ENCODE results near the gene FOXN3.
A peak's percentile ranks its signal among the peaks of the same experiment; 100 is the strongest.

FOXN3 gene

DNA sequence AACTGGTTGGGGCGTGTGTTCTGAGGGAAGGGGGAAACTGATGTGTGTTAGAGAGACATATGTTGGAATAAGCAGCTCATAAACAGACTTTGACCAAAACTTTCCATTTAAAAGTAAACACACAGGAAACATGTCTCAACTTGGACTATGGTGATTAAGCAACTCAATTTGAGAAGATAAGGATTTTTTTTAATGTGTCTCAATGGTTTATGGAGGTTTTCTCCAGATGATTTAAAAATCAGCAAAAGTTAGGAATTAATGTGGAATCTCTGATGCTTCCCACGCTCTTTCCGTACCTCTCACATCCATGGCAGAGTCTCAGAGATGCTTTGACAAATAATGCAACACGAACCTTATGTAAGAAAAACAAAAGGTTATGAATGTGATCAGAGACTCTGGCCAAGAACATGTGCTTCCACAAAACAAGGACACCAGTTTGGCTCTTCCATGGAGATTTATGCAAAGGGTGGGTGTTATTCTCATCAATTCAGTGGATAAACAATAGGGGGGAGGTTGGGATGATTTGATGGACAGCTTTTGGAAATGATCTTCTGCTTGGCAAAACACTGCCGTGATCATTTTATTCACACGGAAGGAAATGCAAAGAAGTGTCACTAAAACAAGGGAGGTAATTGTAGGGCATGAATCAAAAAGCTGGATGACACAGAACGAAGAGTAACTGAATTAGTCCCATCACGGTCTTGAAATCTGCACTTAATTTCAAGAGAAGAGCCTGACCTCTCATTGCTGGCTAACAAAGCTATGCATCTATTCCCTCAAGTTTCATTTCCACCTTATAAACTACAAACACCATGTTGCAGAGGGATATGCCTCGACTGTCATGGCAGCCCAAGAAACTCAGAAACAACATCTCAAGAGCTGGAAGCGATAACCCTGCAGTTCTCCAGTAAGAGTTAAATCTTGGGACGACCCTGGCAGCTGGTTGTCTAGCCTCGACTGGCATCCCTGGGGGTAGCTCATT is 76.5 kb downstream of the FOXN3 start:
- H3K36me3 ChIP-seq (ENCODE audit: control insufficient read depth in 1 of 2, insufficient read depth in 2 of 2, low read length in 2 of 2) = no peaks in the 10 kb centered on the region
- no peak overlapping the region for H3K4me3 ChIP-seq (ENCODE audit: low read depth in 1 of 2, low read length in 2 of 2)
- H3K27ac ChIP-seq (ENCODE audit: low read length) = no peak overlapping the region
- H3K27me3 ChIP-seq (ENCODE audit: low read depth, low read length) = no peaks in the 10 kb centered on the region
- no peaks in the 10 kb centered on the region for H3K9me3 ChIP-seq (ENCODE audit: control insufficient read depth in 1 of 2, low read length in 2 of 2)
- H3K4me1 ChIP-seq (ENCODE audit: control insufficient read depth in 1 of 2, insufficient read depth in 2 of 2, low read length in 2 of 2) = peaks cover 11 to 40% of the 10 kb centered on the region in 2 donors

- H3K36me3 ChIP-seq (ENCODE audit: control insufficient read depth in 1 of 2, insufficient read depth in 2 of 2, low read length in 2 of 2) = no peaks in the 10 kb centered on the region
- peak overlapping the region; percentile 39 for H3K27ac ChIP-seq (ENCODE audit: low read length)
- H3K27me3 ChIP-seq (ENCODE audit: low read depth, low read length) = no peaks in the 10 kb centered on the region
- no peak overlapping the region for H3K4me3 ChIP-seq (ENCODE audit: low read depth in 1 of 2, low read length in 2 of 2)
- no peaks in the 10 kb centered on the region for H3K9me3 ChIP-seq (ENCODE audit: control insufficient read depth in 1 of 2, low read length in 2 of 2)
- peaks cover 11 to 40% of the 10 kb centered on the region in 2 donors for H3K4me1 ChIP-seq (ENCODE audit: control insufficient read depth in 1 of 2, insufficient read depth in 2 of 2, low read length in 2 of 2)
These were observed 77.5 kb downstream of the FOXN3 start for GRCh38 chr14:89339579-89339978.

GRCh38 chr14:89339158-89339557 is 77.9 kb downstream of the FOXN3 start:
- Histone ChIP-seq H3K4me1 (ENCODE audit: control insufficient read depth in 1 of 2, insufficient read depth in 2 of 2, low read length in 2 of 2) (peaks cover 11 to 40% of the 10 kb centered on the region in 2 donors), H3K9me3 (ENCODE audit: control insufficient read depth in 1 of 2, low read length in 2 of 2) (no peaks in the 10 kb centered on the region), H3K36me3 (ENCODE audit: control insufficient read depth in 1 of 2, insufficient read depth in 2 of 2, low read length in 2 of 2) (no peaks in the 10 kb centered on the region), H3K27ac (ENCODE audit: low read length) (peak overlapping the region; percentile 39), H3K27me3 (ENCODE audit: low read depth, low read length) (no peaks in the 10 kb centered on the region), H3K4me3 (ENCODE audit: low read depth in 1 of 2, low read length in 2 of 2) (no peak overlapping the region)

- Histone ChIP-seq H3K4me3 (ENCODE audit: low read depth in 1 of 2, low read length in 2 of 2) (no peak overlapping the region), H3K36me3 (ENCODE audit: control insufficient read depth in 1 of 2, insufficient read depth in 2 of 2, low read length in 2 of 2) (no peaks in the 10 kb centered on the region), H3K9me3 (ENCODE audit: control insufficient read depth in 1 of 2, low read length in 2 of 2) (no peaks in the 10 kb centered on the region), H3K4me1 (ENCODE audit: control insufficient read depth in 1 of 2, insufficient read depth in 2 of 2, low read length in 2 of 2) (peaks cover 11 to 35% of the 10 kb centered on the region in 2 donors), H3K27ac (ENCODE audit: low read length) (no peak overlapping the region), H3K27me3 (ENCODE audit: low read depth, low read length) (no peaks in the 10 kb centered on the region)
These were observed 80.7 kb downstream of the FOXN3 start for GRCh38 chr14:89336338-89336737.

GRCh38 chr14:89332031-89332430 is 85.0 kb downstream of the FOXN3 start:
- H3K27ac ChIP-seq (ENCODE audit: low read length) = no peak overlapping the region
- H3K4me1 ChIP-seq (ENCODE audit: control insufficient read depth in 1 of 2, insufficient read depth in 2 of 2, low read length in 2 of 2) = peaks cover 2 to 12% of the 10 kb centered on the region in 2 donors
- H3K4me3 ChIP-seq (ENCODE audit: low read depth in 1 of 2, low read length in 2 of 2) = no peak overlapping the region
- H3K9me3 ChIP-seq (ENCODE audit: control insufficient read depth in 1 of 2, low read length in 2 of 2) = no peaks in the 10 kb centered on the region
- H3K36me3 ChIP-seq (ENCODE audit: control insufficient read depth in 1 of 2, insufficient read depth in 2 of 2, low read length in 2 of 2) = no peaks in the 10 kb centered on the region
- H3K27me3 ChIP-seq (ENCODE audit: low read depth, low read length) = no peaks in the 10 kb centered on the region

DNA sequence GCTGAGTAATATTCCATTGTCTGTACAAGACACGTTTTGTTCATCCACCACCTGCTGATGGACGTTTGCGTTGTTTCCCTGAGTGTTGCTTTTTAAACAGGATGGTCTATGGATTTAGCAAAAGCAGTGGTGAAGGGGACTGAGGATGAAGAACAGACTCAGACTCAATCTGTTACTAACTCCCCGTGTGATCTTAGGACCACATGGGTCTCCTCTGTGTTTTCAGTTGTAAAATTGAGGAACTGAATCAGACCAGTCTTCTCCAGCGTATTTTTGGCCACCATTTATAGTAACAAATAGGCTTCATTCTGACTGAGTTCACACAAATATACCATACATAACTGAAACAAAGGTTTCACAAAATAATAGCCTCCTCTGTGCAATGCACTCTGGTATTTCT is 85.6 kb downstream of the FOXN3 start:
- Histone ChIP-seq H3K27ac (ENCODE audit: low read length) (no peak overlapping the region), H3K9me3 (ENCODE audit: control insufficient read depth in 1 of 2, low read length in 2 of 2) (no peaks in the 10 kb centered on the region), H3K4me3 (ENCODE audit: low read depth in 1 of 2, low read length in 2 of 2) (no peak overlapping the region), H3K36me3 (ENCODE audit: control insufficient read depth in 1 of 2, insufficient read depth in 2 of 2, low read length in 2 of 2) (no peaks in the 10 kb centered on the region), H3K4me1 (ENCODE audit: control insufficient read depth in 1 of 2, insufficient read depth in 2 of 2, low read length in 2 of 2) (peaks cover 0 to 9% of the 10 kb centered on the region in 2 donors), H3K27me3 (ENCODE audit: low read depth, low read length) (no peaks in the 10 kb centered on the region)

GRCh38 chr14:89330236-89331002 is 86.6 kb downstream of the FOXN3 start:
- H3K27me3 ChIP-seq (ENCODE audit: low read depth, low read length) = no peaks in the 10 kb centered on the region
- H3K4me1 ChIP-seq (ENCODE audit: control insufficient read depth in 1 of 2, insufficient read depth in 2 of 2, low read length in 2 of 2) = peaks cover 0 to 9% of the 10 kb centered on the region in 2 donors
- H3K27ac ChIP-seq (ENCODE audit: low read length) = no peak overlapping the region

GRCh38 chr14:89327771-89328212 is 89.2 kb downstream of the FOXN3 start:
- H3K4me1 ChIP-seq (ENCODE audit: control insufficient read depth in 1 of 2, insufficient read depth in 2 of 2, low read length in 2 of 2) = peaks cover 0 to 9% of the 10 kb centered on the region in 2 donors
- no peaks in the 10 kb centered on the region for H3K36me3 ChIP-seq (ENCODE audit: control insufficient read depth in 1 of 2, insufficient read depth in 2 of 2, low read length in 2 of 2)
- no peaks in the 10 kb centered on the region for H3K27me3 ChIP-seq (ENCODE audit: low read depth, low read length)
- no peaks in the 10 kb centered on the region for H3K9me3 ChIP-seq (ENCODE audit: control insufficient read depth in 1 of 2, low read length in 2 of 2)
- no peak overlapping the region for H3K27ac ChIP-seq (ENCODE audit: low read length)
- H3K4me3 ChIP-seq (ENCODE audit: low read depth in 1 of 2, low read length in 2 of 2) = no peak overlapping the region

More at GRCh38 chr14:89330236-89331002, 86.6 kb downstream of the FOXN3 start:
- H3K9me3 ChIP-seq (ENCODE audit: control insufficient read depth in 1 of 2, low read length in 2 of 2) = no peaks in the 10 kb centered on the region
- no peak overlapping the region for H3K4me3 ChIP-seq (ENCODE audit: low read depth in 1 of 2, low read length in 2 of 2)
- no peaks in the 10 kb centered on the region for H3K36me3 ChIP-seq (ENCODE audit: control insufficient read depth in 1 of 2, insufficient read depth in 2 of 2, low read length in 2 of 2)

- Histone ChIP-seq H3K4me1 (ENCODE audit: control insufficient read depth in 1 of 2, insufficient read depth in 2 of 2, low read length in 2 of 2) (peaks cover 0 to 9% of the 10 kb centered on the region in 2 donors), H3K27me3 (ENCODE audit: low read depth, low read length) (no peaks in the 10 kb centered on the region), H3K4me3 (ENCODE audit: low read depth in 1 of 2, low read length in 2 of 2) (no peak overlapping the region), H3K36me3 (ENCODE audit: control insufficient read depth in 1 of 2, insufficient read depth in 2 of 2, low read length in 2 of 2) (no peaks in the 10 kb centered on the region), H3K9me3 (ENCODE audit: control insufficient read depth in 1 of 2, low read length in 2 of 2) (no peaks in the 10 kb centered on the region), H3K27ac (ENCODE audit: low read length) (no peak overlapping the region)
These were observed 91.1 kb downstream of the FOXN3 start for GRCh38 chr14:89325959-89326358.

- no peaks in the 10 kb centered on the region for H3K36me3 ChIP-seq (ENCODE audit: control insufficient read depth in 1 of 2, insufficient read depth in 2 of 2, low read length in 2 of 2)
These were observed 91.6 kb downstream of the FOXN3 start for GRCh38 chr14:89325299-89325883.

More at GRCh38 chr14:89325299-89325883, 91.6 kb downstream of the FOXN3 start:
- no peaks in the 10 kb centered on the region for H3K9me3 ChIP-seq (ENCODE audit: control insufficient read depth in 1 of 2, low read length in 2 of 2)
- peaks cover 0 to 6% of the 10 kb centered on the region in 2 donors for H3K4me1 ChIP-seq (ENCODE audit: control insufficient read depth in 1 of 2, insufficient read depth in 2 of 2, low read length in 2 of 2)
- H3K27ac ChIP-seq (ENCODE audit: low read length) = no peak overlapping the region
- no peaks in the 10 kb centered on the region for H3K27me3 ChIP-seq (ENCODE audit: low read depth, low read length)
- H3K4me3 ChIP-seq (ENCODE audit: low read depth in 1 of 2, low read length in 2 of 2) = no peak overlapping the region
